CD4-positive, alpha-beta T cell treated with Interleukin-10 for 1 hour (primary cell): ENCODE results near the gene SHC3.
A peak's percentile ranks its signal among the peaks of the same experiment; 100 is the strongest.

Source experiments
- DNase-seq: peaks from one replicate; pipeline ENCODE4 v3.0.0-alpha.2; 2020

The SHC3 gene

GRCh38 chr9:89014153-89014552 lies 164.5 kb downstream of the SHC3 start:
- no peak for DNase-seq

GRCh38 chr9:89013660-89014059 lies 165.0 kb downstream of the SHC3 start:
- no peak for DNase-seq

GRCh38 chr9:89012294-89013042 lies 166.2 kb downstream of the SHC3 start:
- no peak for DNase-seq

- no peak for DNase-seq
Measured at GRCh38 chr9:89011683-89012082, 166.9 kb downstream of the SHC3 start.

- no peak for DNase-seq
Measured at GRCh38 chr9:89010526-89011111, 168.0 kb downstream of the SHC3 start.

- no peak for DNase-seq
Measured at GRCh38 chr9:89010056-89010455, 168.6 kb downstream of the SHC3 start.

GRCh38 chr9:89009546-89009840 lies 169.1 kb downstream of the SHC3 start:
- no peak for DNase-seq

- DNase-seq: no peak
Measured at GRCh38 chr9:89008744-89009545, 169.7 kb downstream of the SHC3 start.

GRCh38 chr9:89008055-89008743 lies 170.4 kb downstream of the SHC3 start:
- DNase-seq: no peak

- no peak for DNase-seq
Measured at GRCh38 chr9:89006996-89007967, 171.3 kb downstream of the SHC3 start.

GRCh38 chr9:89006267-89006666 lies 172.4 kb downstream of the SHC3 start:
- no peak for DNase-seq

GRCh38 chr9:89005323-89005722 lies 173.3 kb downstream of the SHC3 start:
- no peak for DNase-seq

GRCh38 chr9:89002987-89003386 lies 175.6 kb downstream of the SHC3 start:
- no peak for DNase-seq

- DNase-seq: no peak
Measured at GRCh38 chr9:89001917-89002540, 176.6 kb downstream of the SHC3 start.

GRCh38 chr9:89000973-89001916 lies 177.4 kb downstream of the SHC3 start:
- peak; percentile 67 for DNase-seq

- DNase-seq: no peak
Measured at GRCh38 chr9:89000371-89000781, 178.2 kb downstream of the SHC3 start.

- DNase-seq: no peak
Measured at GRCh38 chr9:88998911-88999310, 179.7 kb downstream of the SHC3 start.

- no peak for DNase-seq
Measured at GRCh38 chr9:88998503-88998902, 180.1 kb downstream of the SHC3 start.

- no peak for DNase-seq
Measured at GRCh38 chr9:88997646-88998045, 181.0 kb downstream of the SHC3 start.

- no peak for DNase-seq
Measured at GRCh38 chr9:88996921-88997235, 181.7 kb downstream of the SHC3 start.
